Lower leg skin (tissue), 3 donors: Measurements from ENCODE around the gene PYGB.

Experiments used
- CTCF ChIP-seq, 3 donors: fragments of 450-650 bp; IDR thresholded peaks; one replicate each; pipeline ENCODE4 v1.5.1; 2016; ENCODE audit warnings: antibody characterized with exemption in 3 of 3, mild to moderate bottlenecking in 3 of 3, moderate library complexity in 2 of 3
- POLR2A ChIP-seq, 2 donors: fragments of 450-650 bp; IDR thresholded peaks; one replicate each; pipeline ENCODE4 v1.6.1; 2016 to 2017; ENCODE audit warnings: antibody characterized with exemption in 2 of 2, mild to moderate bottlenecking in 1 of 2, moderate library complexity in 1 of 2

- no peak for TF ChIP-seq POLR2A (IDR thresholded peaks at IDR 0.05)
- no peak for TF ChIP-seq CTCF (IDR thresholded peaks at IDR 0.05)
These were observed 44.4 kb downstream of the PYGB start for GRCh38 chr20:25292176-25292891.
